GM23248 (cell line): ENCODE results near the gene TOMM70.

Experiments
- EZH2 ChIP-seq: fragments of 200-600 bp; sonication (generic); IDR thresholded peaks from 2 replicates; pipeline ENCODE4 v1.6.1; 2018; ENCODE audit warnings: antibody characterized with exemption, mild to moderate bottlenecking; ENCODE audit not compliant: insufficient read depth, poor library complexity, severe bottlenecking
- EZH2phosphoT487 ChIP-seq: fragments of 200-600 bp; sonication (generic); IDR thresholded peaks from 2 replicates; pipeline ENCODE4 v1.6.1; 2018; ENCODE audit warnings: antibody characterized with exemption, moderate library complexity, mild to moderate bottlenecking, low read depth; ENCODE audit not compliant: insufficient read depth

DNA sequence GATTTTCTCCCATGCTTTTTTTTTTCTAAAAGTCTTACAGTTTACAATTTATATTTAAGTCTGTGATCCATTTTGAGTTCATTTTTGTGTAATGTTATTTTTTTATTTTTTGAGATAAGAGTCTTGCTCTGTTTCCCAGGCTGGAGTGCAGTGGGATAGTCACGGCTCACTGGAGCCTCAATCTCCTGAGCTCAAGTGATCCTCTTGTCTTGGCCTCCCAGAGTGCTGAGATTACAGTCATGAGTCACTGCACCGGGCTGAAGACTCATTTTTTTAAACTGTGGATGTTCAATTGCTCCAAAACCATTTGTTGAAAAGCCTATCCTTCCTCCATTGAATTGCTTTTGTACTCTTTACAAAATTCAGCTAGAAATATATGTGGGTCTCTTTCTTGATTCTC is 20.0 kb upstream of the TOMM70 start:
- no peak for TF ChIP-seq EZH2
- TF ChIP-seq EZH2phosphoT487: no peak
